ENCODE measurements around the gene HOXD8.

GRCh38 chr2:176178038-176178756, 48.7 kb downstream of the HOXD8 start:
- TF ChIP-seq SUZ12 (IDR thresholded peaks at IDR 0.05): no peak
- TF ChIP-seq BHLHE40 (IDR thresholded peaks at IDR 0.05; ENCODE audit: borderline replicate concordance): no peak
- TF ChIP-seq FOXM1 (IDR thresholded peaks at IDR 0.05; ENCODE audit: borderline replicate concordance): no peak
- TF ChIP-seq CTBP1 (IDR thresholded peaks at IDR 0.05; ENCODE audit: borderline replicate concordance): no peak
- no peak for TF ChIP-seq FOXK2 (IDR thresholded peaks at IDR 0.05)
